ENCODE measurements around the gene TMEM53.

- no peak for TF ChIP-seq POLR2AphosphoS5 (IDR thresholded peaks at IDR 0.05; ENCODE audit: insufficient read depth in 1 of 2, low read depth in 1 of 2)
- no peak for TF ChIP-seq CTCF (IDR thresholded peaks at IDR 0.05)
Measured at GRCh38 chr1:44717653-44718052, 43.4 kb upstream of the TMEM53 start.

All from vagina (tissue), 2 donors.